Measurements from ENCODE around the gene GMPPB. TPM values are rescaled to one million over a fixed set of nuclear protein-coding genes. Genes with fewer than 3 reads are reported as not detected.

Gene GMPPB
- total and polyA plus RNA-seq, 7 donors, result 9.9 to 57.5 (median 14.3) TPM

DNA sequence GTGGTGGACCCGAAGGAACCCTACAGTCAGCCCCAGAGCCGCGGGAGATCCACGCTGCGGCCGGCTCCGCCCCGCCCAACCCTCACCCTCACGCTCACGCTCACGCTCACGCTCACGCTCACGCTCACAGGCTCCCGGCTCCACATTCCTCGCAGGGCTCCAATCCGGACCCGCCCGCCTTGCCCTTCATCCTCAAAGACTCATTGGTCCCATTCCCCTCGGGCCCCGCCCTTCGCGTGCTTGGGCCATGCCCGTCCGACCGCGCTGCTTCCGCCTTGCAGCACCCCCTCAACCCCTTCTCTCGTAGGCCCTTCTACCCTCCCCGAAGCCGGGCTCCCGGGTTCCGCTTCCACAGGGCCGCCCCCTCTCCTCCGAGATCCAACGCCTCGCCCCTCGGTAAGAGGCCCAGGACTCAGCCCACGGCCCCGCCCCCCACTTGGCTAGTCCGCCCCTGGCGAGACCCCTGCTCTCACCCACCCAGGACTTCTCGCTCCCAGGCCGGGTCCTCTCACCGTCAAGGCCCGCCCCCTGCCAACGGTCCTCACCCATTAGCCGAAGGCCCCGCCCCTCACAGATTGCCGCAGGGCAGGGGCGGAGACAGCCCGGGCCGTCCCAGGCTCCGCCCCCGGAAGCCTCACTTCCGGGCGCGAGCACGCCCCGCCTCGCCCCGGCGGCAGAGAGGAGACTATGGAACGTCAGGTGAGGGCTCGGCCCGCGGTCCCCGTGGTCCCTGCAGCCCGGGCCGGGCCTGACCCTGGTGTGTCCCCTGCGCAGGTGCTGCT is 49.8 kb downstream of the GMPPB start, which contains the start of gene APEH:
Gene APEH, plus strand, starts transcription at position 637 of the 782 bp plus-strand sequence. Its CDS starts 51 bp downstream, at position 688.
- DNase-seq, result peak; percentile 98
- H3K27me3 ChIP-seq, result peaks cover 0 to 4% (median 1%) of the 10 kb centered on the region in 3 donors
- H3K9me3 ChIP-seq, result no peaks in the 10 kb centered on the region
- peak within 1 kb of the TSS; percentile 83 to 94 (median 90) for H3K4me3 ChIP-seq
- TF ChIP-seq EP300 (IDR thresholded peaks at IDR 0.05) (no peak), POLR2AphosphoS5 (IDR thresholded peaks at IDR 0.05) (peak; percentile 69 to 93 (median 84)), POLR2A (IDR thresholded peaks at IDR 0.05) (peak; percentile 43 to 76)
- TF ChIP-seq, protein P1, sequence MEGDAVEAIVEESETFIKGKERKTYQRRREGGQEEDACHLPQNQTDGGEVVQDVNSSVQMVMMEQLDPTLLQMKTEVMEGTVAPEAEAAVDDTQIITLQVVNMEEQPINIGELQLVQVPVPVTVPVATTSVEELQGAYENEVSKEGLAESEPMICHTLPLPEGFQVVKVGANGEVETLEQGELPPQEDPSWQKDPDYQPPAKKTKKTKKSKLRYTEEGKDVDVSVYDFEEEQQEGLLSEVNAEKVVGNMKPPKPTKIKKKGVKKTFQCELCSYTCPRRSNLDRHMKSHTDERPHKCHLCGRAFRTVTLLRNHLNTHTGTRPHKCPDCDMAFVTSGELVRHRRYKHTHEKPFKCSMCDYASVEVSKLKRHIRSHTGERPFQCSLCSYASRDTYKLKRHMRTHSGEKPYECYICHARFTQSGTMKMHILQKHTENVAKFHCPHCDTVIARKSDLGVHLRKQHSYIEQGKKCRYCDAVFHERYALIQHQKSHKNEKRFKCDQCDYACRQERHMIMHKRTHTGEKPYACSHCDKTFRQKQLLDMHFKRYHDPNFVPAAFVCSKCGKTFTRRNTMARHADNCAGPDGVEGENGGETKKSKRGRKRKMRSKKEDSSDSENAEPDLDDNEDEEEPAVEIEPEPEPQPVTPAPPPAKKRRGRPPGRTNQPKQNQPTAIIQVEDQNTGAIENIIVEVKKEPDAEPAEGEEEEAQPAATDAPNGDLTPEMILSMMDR (IDR thresholded peaks at IDR 0.05), result no peak
- H3K27ac ChIP-seq, result peak within 1 kb of the TSS; percentile 87 to 95 (median 88)
- peaks cover 0 to 21% (median 20%) of the 10 kb centered on the region in 4 donors for H3K4me1 ChIP-seq
- WGBS, 2 donors, result 1% methylated on average over 71 of the region's 71 CpGs
- H3K36me3 ChIP-seq, result peaks cover 5 to 34% (median 30%) of the 10 kb centered on the region in 4 donors
- intact Hi-C loops (cut with DNase I), result loop anchor here (5.0 kb wide), 1 partner anchor 247 kb away; the partner anchor contains the start of gene NICN1

DNA sequence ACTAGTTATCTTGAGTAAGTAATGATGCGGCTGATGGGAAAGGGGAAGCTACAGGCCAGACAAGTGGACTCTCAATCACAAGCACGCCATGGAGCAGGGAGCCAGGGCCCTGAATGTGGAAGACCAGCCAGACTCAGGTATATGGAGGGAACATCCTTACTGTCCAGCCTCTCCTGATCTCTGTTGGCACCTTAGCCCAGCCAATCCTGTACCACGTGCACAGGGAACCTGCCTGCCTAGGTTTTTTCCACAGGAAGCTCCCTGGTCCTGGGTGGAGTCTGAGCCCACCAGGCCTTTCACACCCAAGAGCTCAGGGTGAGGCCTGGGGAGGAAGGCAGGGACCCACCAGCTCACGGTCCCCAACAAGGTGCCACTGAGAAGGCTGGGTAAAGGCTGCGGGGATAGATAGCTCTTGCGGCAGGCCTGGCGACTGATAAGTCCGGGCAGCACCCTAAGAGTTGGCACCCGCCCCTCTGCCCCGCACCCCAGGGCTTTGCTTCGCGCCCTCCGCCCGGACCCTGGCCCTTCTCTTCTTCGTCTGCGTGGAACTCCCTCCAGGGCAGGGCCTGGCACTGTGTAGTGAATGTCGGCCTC is 50.5 kb downstream of the GMPPB start:
- no peak for DNase-seq
- intact Hi-C loops (cut with DNase I), result loop anchor here (5.0 kb wide), 1 partner anchor 246 kb away; the partner anchor contains the start of gene NICN1
- peaks cover 0 to 27% (median 23%) of the 10 kb centered on the region in 4 donors for H3K36me3 ChIP-seq
- no peaks in the 10 kb centered on the region for H3K9me3 ChIP-seq
- peak overlapping the region; percentile 83 to 94 (median 90) for H3K4me3 ChIP-seq
- TF ChIP-seq POLR2A (IDR thresholded peaks at IDR 0.05), result no peak
- H3K27ac ChIP-seq, result peak overlapping the region; percentile 87 to 95 (median 88)
- H3K27me3 ChIP-seq, result peaks cover 0 to 10% (median 8%) of the 10 kb centered on the region in 3 donors
- WGBS, 2 donors, result 20 to 22% methylated on average over 17 of the region's 17 CpGs
- H3K4me1 ChIP-seq, result peaks cover 0 to 21% (median 20%) of the 10 kb centered on the region in 4 donors

DNA sequence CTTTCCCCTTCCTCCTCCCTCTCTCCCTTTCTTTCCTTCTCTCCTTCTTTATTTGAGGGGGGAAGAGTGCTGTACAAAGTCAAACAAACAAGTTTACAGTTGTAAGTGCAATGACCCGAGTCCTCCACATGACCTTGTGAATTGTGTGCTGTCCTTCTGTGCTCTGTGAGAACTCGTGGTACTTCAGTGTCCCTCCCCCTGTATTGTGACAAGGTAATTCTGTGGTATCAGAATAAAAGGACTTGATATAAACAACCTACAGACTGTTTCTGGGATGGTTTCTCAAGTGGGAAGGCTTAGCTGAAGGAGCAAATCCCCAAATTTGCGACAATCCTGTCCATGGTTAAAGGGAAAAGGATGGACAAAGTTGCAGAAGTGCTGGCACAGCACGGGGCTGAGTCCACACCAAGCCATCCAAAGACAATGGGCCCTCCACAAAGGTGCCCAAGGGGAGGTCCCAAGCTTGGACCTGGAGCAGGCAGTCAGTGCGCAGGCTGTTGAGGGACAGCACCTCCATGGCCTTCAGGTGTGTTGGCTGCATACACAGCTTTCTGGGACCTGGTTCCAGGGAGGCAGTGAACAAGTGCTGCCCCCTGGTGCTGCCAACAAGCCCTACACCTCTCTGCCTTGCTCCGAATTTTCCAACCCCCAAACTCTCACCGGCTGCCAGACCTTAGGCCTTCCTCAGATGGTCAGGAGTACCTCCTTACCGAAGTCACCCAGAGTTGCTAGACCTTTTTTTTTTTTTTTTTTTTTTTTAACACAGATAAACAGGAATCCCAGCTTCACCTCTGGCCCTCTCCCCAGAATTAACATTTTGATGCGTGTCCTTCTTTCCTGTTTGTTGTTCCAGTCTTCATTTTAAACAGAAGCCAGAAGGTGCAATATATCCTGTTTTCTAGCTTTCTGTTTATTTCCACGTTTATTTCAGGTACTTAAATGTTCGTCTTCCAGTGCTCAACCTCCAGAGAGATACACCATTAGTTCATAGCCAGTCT is 52.2 kb downstream of the GMPPB start:
- Histone ChIP-seq H3K4me1 (peaks cover 0 to 21% (median 20%) of the 10 kb centered on the region in 4 donors), H3K9me3 (no peaks in the 10 kb centered on the region), H3K27me3 (peaks cover 0 to 19% (median 16%) of the 10 kb centered on the region in 3 donors), H3K36me3 (peaks cover 0 to 11% (median 8%) of the 10 kb centered on the region in 4 donors), H3K4me3 (no peak overlapping the region), H3K27ac (peak overlapping the region in 1 of 4 donors; percentile 18)
- WGBS, 2 donors, result 34 to 45% methylated on average over 11 of the region's 11 CpGs
- DNase-seq, result peak; percentile 79
- intact Hi-C loops (cut with DNase I), result loop anchor here (1.0 to 5.0 kb wide), 2 partner anchors 132 to 244 kb away; partner anchors contain the start of gene NICN1
- TF ChIP-seq EP300 (IDR thresholded peaks at IDR 0.05) (no peak), POLR2A (IDR thresholded peaks at IDR 0.05) (no peak), POLR2AphosphoS5 (IDR thresholded peaks at IDR 0.05) (no peak)
- TF ChIP-seq, protein P1 (IDR thresholded peaks at IDR 0.05), result peak; percentile 56 to 83 (median 74)

DNA sequence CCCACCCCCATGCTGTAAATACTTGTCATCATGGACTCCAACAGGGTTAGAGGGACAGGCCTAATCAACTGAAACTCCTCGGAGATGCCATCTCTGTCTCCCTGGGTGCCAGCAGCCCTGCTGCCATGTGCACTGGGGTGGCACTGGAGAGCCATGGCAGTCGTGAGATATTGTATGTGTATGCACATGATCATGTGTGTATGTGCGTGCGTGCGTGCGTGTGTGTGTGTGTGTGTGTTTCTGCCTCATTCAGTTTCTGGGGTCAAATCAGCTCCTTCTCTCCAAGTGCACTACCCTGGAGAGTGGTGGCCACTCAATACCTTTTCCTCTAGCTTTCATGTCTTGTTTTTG is 52.8 kb downstream of the GMPPB start:
- Histone ChIP-seq H3K27me3 (peaks cover 0 to 25% (median 16%) of the 10 kb centered on the region in 3 donors), H3K36me3 (peaks cover 0 to 4% (median 1%) of the 10 kb centered on the region in 4 donors), H3K27ac (no peak overlapping the region), H3K9me3 (no peaks in the 10 kb centered on the region), H3K4me3 (no peak overlapping the region), H3K4me1 (peaks cover 0 to 21% (median 20%) of the 10 kb centered on the region in 4 donors)
- TF ChIP-seq POLR2AphosphoS5 (IDR thresholded peaks at IDR 0.05), result no peak
- intact Hi-C loops (cut with DNase I), result loop anchor here (1.0 to 5.0 kb wide), 2 partner anchors 132 to 244 kb away; partner anchors contain the start of gene NICN1
- DNase-seq, result no peak
- WGBS, 2 donors, result 66% methylated on average over 6 of the region's 6 CpGs

Small RNA genes within 50 kb of the gene (small RNA-seq; reads per million reads assigned to genes)
- gene AMIGO3, result 0 reads per million in 3 donors
- 0 reads per million in 3 donors for gene COX6CP14

Other genes with a start within 250 kb of the GMPPB start
- gene BSN, start 169.5 kb downstream of the GMPPB start, total RNA-seq, result under 1 TPM; 0.55 to 0.81 (median 0.69) TPM
- gene BSN, start 169.5 kb downstream of the GMPPB start, polyA plus RNA-seq, result under 1 TPM in 2 of 3 donors, not detected in 1; under 0.01 to 0.35 TPM
- gene APEH, start 49.6 kb downstream of the GMPPB start, total RNA-seq, result 10 to 100 TPM; 49.0 to 64.8 (median 57.7) TPM
- gene APEH, start 49.6 kb downstream of the GMPPB start, polyA plus RNA-seq, result 100 to 1,000 TPM in 1 of 3 donors, 10 to 100 TPM in 2; 64.9 to 102 (median 71.4) TPM
- 10 to 100 TPM in 2 of 4 donors, 1 to 10 TPM in 2; 3.9 to 12.5 (median 7.7) TPM for gene MST1, start 34.5 kb downstream of the GMPPB start, total RNA-seq
- gene MST1, start 34.5 kb downstream of the GMPPB start, polyA plus RNA-seq, result 10 to 100 TPM in 1 of 3 donors, 1 to 10 TPM in 1, not detected in 1; 3.0 to 18.1 TPM
- 10 to 100 TPM; 16.5 to 29.4 (median 20.8) TPM for gene RNF123, start 34.4 kb downstream of the GMPPB start, total RNA-seq
- 10 to 100 TPM; 12.5 to 28.6 (median 14.4) TPM for gene RNF123, start 34.4 kb downstream of the GMPPB start, polyA plus RNA-seq
- gene AMIGO3, start 4.3 kb downstream of the GMPPB start, total RNA-seq, result under 1 TPM in 2 of 4 donors, not detected in 2; 0.71 to 0.82 TPM
- 1 to 10 TPM in 1 of 3 donors, under 1 TPM in 1, not detected in 1; 0.46 to 1.2 TPM for gene AMIGO3, start 4.3 kb downstream of the GMPPB start, polyA plus RNA-seq
- 10 to 100 TPM; 29.1 to 37.1 (median 33.7) TPM for gene IP6K1, start 62.6 kb upstream of the GMPPB start, total RNA-seq
- 10 to 100 TPM; 13.8 to 27.1 (median 21.0) TPM for gene IP6K1, start 62.6 kb upstream of the GMPPB start, polyA plus RNA-seq
- gene CDHR4, start 75.9 kb upstream of the GMPPB start, total RNA-seq, result 1 to 10 TPM in 1 of 4 donors, under 1 TPM in 2, not detected in 1; 0.27 to 1.1 (median 0.99) TPM
- gene CDHR4, start 75.9 kb upstream of the GMPPB start, polyA plus RNA-seq, result under 1 TPM in 1 of 3 donors, not detected in 2; 0.16 TPM
- gene INKA1, start 79.3 kb upstream of the GMPPB start, total RNA-seq, result 1 to 10 TPM in 3 of 4 donors, under 1 TPM in 1; 0.95 to 5.0 (median 4.1) TPM
- gene INKA1, start 79.3 kb upstream of the GMPPB start, polyA plus RNA-seq, result 1 to 10 TPM in 1 of 3 donors, under 1 TPM in 1, not detected in 1; 0.60 to 3.5 TPM
- 10 to 100 TPM; 28.5 to 74.2 (median 55.7) TPM for gene UBA7, start 90.0 kb upstream of the GMPPB start, total RNA-seq
- gene UBA7, start 90.0 kb upstream of the GMPPB start, polyA plus RNA-seq, result 10 to 100 TPM; 15.6 to 92.6 (median 22.9) TPM
- 1 to 10 TPM in 3 of 4 donors, under 1 TPM in 1; 0.54 to 1.8 (median 1.6) TPM for gene TRAIP, start 132.6 kb upstream of the GMPPB start, total RNA-seq
- 1 to 10 TPM; 1.2 to 7.1 (median 1.4) TPM for gene TRAIP, start 132.6 kb upstream of the GMPPB start, polyA plus RNA-seq
- not detected for gene CAMKV, start 146.0 kb upstream of the GMPPB start, total RNA-seq
- under 1 TPM in 1 of 3 donors, not detected in 2; 0.12 TPM for gene CAMKV, start 146.0 kb upstream of the GMPPB start, polyA plus RNA-seq
- 1 to 10 TPM; 1.2 to 4.2 (median 2.1) TPM for gene MST1R, start 179.9 kb upstream of the GMPPB start, total RNA-seq
- gene MST1R, start 179.9 kb upstream of the GMPPB start, polyA plus RNA-seq, result 100 to 1,000 TPM in 1 of 3 donors, 10 to 100 TPM in 2; 15.7 to 106 (median 24.0) TPM
- gene MON1A, start 205.9 kb upstream of the GMPPB start, total RNA-seq, result 10 to 100 TPM; 10.4 to 16.3 (median 12.5) TPM
- 10 to 100 TPM in 1 of 3 donors, 1 to 10 TPM in 2; 5.4 to 10.3 (median 7.9) TPM for gene MON1A, start 205.9 kb upstream of the GMPPB start, polyA plus RNA-seq
- 100 to 1,000 TPM in 1 of 4 donors, 10 to 100 TPM in 3; 61.0 to 215 (median 93.6) TPM for gene RBM6, start 216.2 kb upstream of the GMPPB start, total RNA-seq
- gene RBM6, start 216.2 kb upstream of the GMPPB start, polyA plus RNA-seq, result 10 to 100 TPM; 13.6 to 78.0 (median 21.6) TPM

Data from sigmoid colon (tissue), 7 donors.